Measurements from ENCODE around the gene ANKRD23. TPM values are rescaled to one million over a fixed set of nuclear protein-coding genes. Genes with fewer than 3 reads are reported as not detected.

The ANKRD23 gene
- polyA plus RNA-seq, 1 of the 3 experiments (the other 2 are of a cell fraction) = 3.1 TPM

GRCh38 chr2:96879545-96880040 lies 35.8 kb upstream of the ANKRD23 start:
- ChIA-PET POLR2A (no interaction called here), CTCF (interaction anchor here (1.0 to 1.6 kb wide), 4 partner anchors 8 to 73 kb away, joined by 3 to 6 read pairs (median 4); partner anchors contain the start of gene ANKRD39)
- H3K9me3 ChIP-seq = no peaks in the 10 kb centered on the region

GRCh38 chr2:96878796-96879544 lies 35.1 kb upstream of the ANKRD23 start:
- no peaks in the 10 kb centered on the region for H3K79me2 ChIP-seq (ENCODE audit: insufficient read depth)
- H3K4me1 ChIP-seq (ENCODE audit: control insufficient read depth in 1 of 2, insufficient read depth in 2 of 2, low read depth in 1 of 2, low read length in 1 of 2) = peaks cover 0 to 41% of the 10 kb centered on the region in 2 experiments; a peak in 2 of 4 replicates
- H3K27me3 ChIP-seq (ENCODE audit: insufficient read depth) = no peaks in the 10 kb centered on the region
- ChIA-PET CTCF (interaction anchor here (1.0 to 2.0 kb wide), 4 partner anchors 8 to 21 kb away, joined by 3 to 9 read pairs (median 5); partner anchors contain the start of genes ANKRD39 and SEMA4C), POLR2A (interaction anchor here (1.4 kb wide), 1 partner anchor 21 kb away, joined by 3 read pairs; the partner anchor contains the start of gene ANKRD39)
- no peak overlapping the region for H2AFZ ChIP-seq (ENCODE audit: low read depth)
- H3K27ac ChIP-seq (ENCODE audit: low read depth in 2 of 2, low read length in 1 of 2) = no peak overlapping the region
- DNase-seq = no peak
- no peaks in the 10 kb centered on the region for H3F3A ChIP-seq (replicated peaks; ENCODE audit: insufficient read depth)
- H3K4me2 ChIP-seq = no peak overlapping the region
- H3K9me2 ChIP-seq = no peaks in the 10 kb centered on the region
- 95% methylated on average over 7 of the region's 22 CpGs for WGBS (ENCODE audit: low lambda C conversion rate)
- no peaks in the 10 kb centered on the region for H4K20me1 ChIP-seq (ENCODE audit: insufficient read depth)
- H3K36me3 ChIP-seq (replicated peaks in 1 of 2; ENCODE audit: control insufficient read depth in 1 of 2, insufficient read depth in 2 of 2, low read length in 1 of 2) = no peaks in the 10 kb centered on the region
- no peaks in the 10 kb centered on the region for H3K9me3 ChIP-seq
- H3K9ac ChIP-seq = no peak overlapping the region
- no peak overlapping the region for H3K4me3 ChIP-seq (ENCODE audit: low read depth in 2 of 2, low read length in 1 of 2)
- no peak for TF ChIP-seq TAF1 (IDR thresholded peaks at IDR 0.05; ENCODE audit: borderline replicate concordance, low read depth, low read length)
- no peak for TF ChIP-seq RCOR1 (IDR thresholded peaks at IDR 0.05; ENCODE audit: low read length)
- TF ChIP-seq POLR2AphosphoS5 (IDR thresholded peaks at IDR 0.05; ENCODE audit: low read depth, low read length) = no peak
- TF ChIP-seq SIN3A (IDR thresholded peaks at IDR 0.05; ENCODE audit: borderline replicate concordance, low read depth, low read length) = no peak
- no peak for TF ChIP-seq ELF1 (IDR thresholded peaks at IDR 0.05)
- no peak for TF ChIP-seq PBX3 (IDR thresholded peaks at IDR 0.05)
- TF ChIP-seq CTCF (IDR thresholded peaks at IDR 0.05) = no peak
- no peak for TF ChIP-seq MAX (IDR thresholded peaks at IDR 0.05; ENCODE audit: low read depth)
- no peak for TF ChIP-seq NFIC (IDR thresholded peaks at IDR 0.05; ENCODE audit: borderline replicate concordance)
- TF ChIP-seq YY1 (IDR thresholded peaks at IDR 0.05; ENCODE audit: low read depth) = no peak

More at GRCh38 chr2:96879545-96880040, 35.8 kb upstream of the ANKRD23 start:
- Histone ChIP-seq H3K4me3 (ENCODE audit: low read depth in 2 of 2, low read length in 1 of 2) (no peak overlapping the region), H3F3A (replicated peaks; ENCODE audit: insufficient read depth) (no peaks in the 10 kb centered on the region), H3K4me1 (ENCODE audit: control insufficient read depth in 1 of 2, insufficient read depth in 2 of 2, low read depth in 1 of 2, low read length in 1 of 2) (peaks cover 0 to 35% of the 10 kb centered on the region in 2 experiments; a peak in 2 of 4 replicates), H2AFZ (ENCODE audit: low read depth) (no peak overlapping the region), H3K4me2 (no peak overlapping the region), H3K9me2 (no peaks in the 10 kb centered on the region), H3K9ac (no peak overlapping the region), H4K20me1 (ENCODE audit: insufficient read depth) (no peaks in the 10 kb centered on the region), H3K27ac (ENCODE audit: low read depth in 2 of 2, low read length in 1 of 2) (no peak overlapping the region), H3K36me3 (replicated peaks in 1 of 2; ENCODE audit: control insufficient read depth in 1 of 2, insufficient read depth in 2 of 2, low read length in 1 of 2) (no peaks in the 10 kb centered on the region), H3K27me3 (ENCODE audit: insufficient read depth) (no peaks in the 10 kb centered on the region), H3K79me2 (ENCODE audit: insufficient read depth) (no peaks in the 10 kb centered on the region)
- 90% methylated on average over 14 of the region's 18 CpGs for WGBS (ENCODE audit: low lambda C conversion rate)
- no peak for TF ChIP-seq ZBTB33 (IDR thresholded peaks at IDR 0.05; ENCODE audit: borderline replicate concordance, low read depth)
- no peak for TF ChIP-seq EP300 (IDR thresholded peaks at IDR 0.05; ENCODE audit: borderline replicate concordance in 1 of 2, low read depth in 1 of 2, low read length in 1 of 2)
- no peak for TF ChIP-seq NFIC (IDR thresholded peaks at IDR 0.05; ENCODE audit: borderline replicate concordance)
- no peak for TF ChIP-seq IRF3 (IDR thresholded peaks at IDR 0.05; ENCODE audit: low read depth, low read length)
- TF ChIP-seq FOXM1 (IDR thresholded peaks at IDR 0.05; ENCODE audit: low read depth) = no peak
- no peak for TF ChIP-seq SIN3A (IDR thresholded peaks at IDR 0.05; ENCODE audit: borderline replicate concordance, low read depth, low read length)
- no peak for TF ChIP-seq RAD21 (IDR thresholded peaks at IDR 0.05; ENCODE audit: low read length)
- no peak for TF ChIP-seq TAF1 (IDR thresholded peaks at IDR 0.05; ENCODE audit: borderline replicate concordance, low read depth, low read length)
- TF ChIP-seq ELF1 (IDR thresholded peaks at IDR 0.05) = no peak
- no peak for TF ChIP-seq EZH2phosphoT487 (IDR thresholded peaks at IDR 0.05; ENCODE audit: borderline replicate concordance, low read depth)
- TF ChIP-seq TEAD4 (IDR thresholded peaks at IDR 0.05; ENCODE audit: borderline replicate concordance, insufficient read depth) = no peak
- DNase-seq = no peak
